Tibial nerve (tissue), 4 donors: ENCODE data around the gene CRYL1.

Experiments used
- CTCF ChIP-seq, 5 experiments: fragments of 200-600 bp in 3 of 5; fragments of 450-650 bp in 2 of 5; sonication (generic) in 3 of 5; IDR thresholded peaks; one replicate each; pipeline ENCODE4 v1.5.1; 2016 to 2019; ENCODE audit warnings: antibody characterized with exemption in 5 of 5, mild to moderate bottlenecking in 3 of 5, moderate library complexity in 2 of 5
- EP300 ChIP-seq, 2 donors: sonication (generic); formaldehyde crosslinking; IDR thresholded peaks; one replicate each; pipeline ENCODE4 v1.6.1; 2017; ENCODE audit warnings: antibody characterized with exemption in 2 of 2, mild to moderate bottlenecking in 1 of 2
- POLR2A ChIP-seq, 2 donors: fragments of 450-650 bp; IDR thresholded peaks; one replicate each; pipeline ENCODE4 v1.6.1; 2017; ENCODE audit warnings: antibody characterized with exemption in 2 of 2, mild to moderate bottlenecking in 2 of 2, moderate library complexity in 2 of 2

GRCh38 chr13:20512042-20512683, 13.5 kb downstream of the CRYL1 start:
- TF ChIP-seq CTCF (IDR thresholded peaks at IDR 0.05), result no peak
- no peak for TF ChIP-seq POLR2A (IDR thresholded peaks at IDR 0.05)
- TF ChIP-seq EP300 (IDR thresholded peaks at IDR 0.05), result no peak
